K562 (cell line): ENCODE results near the gene IPPK. TPM values are rescaled to one million over a fixed set of nuclear protein-coding genes. Genes with fewer than 3 reads are reported as not detected.

ENCODE experiments used
- ATAC-seq: fragments of 200-7000 bp; cut with Tn5 transposase; 3 replicates; pipeline ENCODE4 v1.9.1; 2020; ENCODE audit warnings: moderate library complexity
- BruUV-seq: library from RNA; stranded (reverse); fragments of 400-500 nt; replicated peaks from 2 replicates; lab custom pipeline; 2021; lab: Mats Ljungman, UMichigan
- CTCF ChIA-PET: fragments of 300-600 bp; formaldehyde crosslinking; extraction: SDS; loops from one replicate; lab custom pipeline; 2021; ENCODE audit warnings: low intra/inter-chr PET ratio; lab: Yijun Ruan, JAX
- POLR2A ChIA-PET: fragments of 300-600, 350-650 bp; sonication (Branson Sonifier 250); formaldehyde crosslinking; extraction: SDS; loops from one replicate; lab custom pipeline; 2021; ENCODE audit warnings: antibody characterized with exemption, inconsistent platforms; lab: Yijun Ruan, JAX
- DNase-seq, 4 experiments: peaks; one replicate each; pipeline versions ENCODE4 v3.0.0 to v3.0.0-alpha.2; 2011 to 2018; ENCODE audit warnings: low spot score in 3 of 4, mixed read lengths in 3 of 4; ENCODE audit errors: extremely low read depth in 1 of 4
- FAIRE-seq: peaks from 2 replicates; lab custom pipeline; 2011; peaks lifted over from hg19 to GRCh38; lab: Jason Lieb, UNC
- H2AFZ ChIP-seq: 2 replicates; pipeline ENCODE4 v1.6.0; 2011; ENCODE audit warnings: low read depth, low read length, control low read depth, inconsistent platforms
- H3K27ac ChIP-seq: fragments of 200-600 bp; 3 replicates; pipeline ENCODE4 v1.8.0; 2011; ENCODE audit warnings: low read depth, mild to moderate bottlenecking, control low read depth, inconsistent platforms, low read length, moderate library complexity, mixed read lengths; ENCODE audit errors: extremely low read depth
- H3K27me3 ChIP-seq, 2 experiments: fragments of 300-600 bp in 1 of 2; 2 replicates in 1 of 2; 3 replicates in 1 of 2; pipeline versions ENCODE4 v1.6.0 to v1.8.0; 2011; ENCODE audit warnings: inconsistent platforms in 2 of 2, low read length in 2 of 2, mild to moderate bottlenecking in 1 of 2, mixed read lengths in 1 of 2, moderate library complexity in 1 of 2; ENCODE audit not compliant: control insufficient read depth in 2 of 2, insufficient read depth in 2 of 2
- H3K36me3 ChIP-seq: fragments of 300-600 bp; 3 replicates; pipeline ENCODE4 v1.8.0; 2011; ENCODE audit warnings: mild to moderate bottlenecking, low read length, inconsistent platforms; ENCODE audit not compliant: control insufficient read depth, insufficient read depth
- H3K4me1 ChIP-seq, 2 experiments: fragments of 200-600 bp in 1 of 2; replicated peaks in 1 of 2; 2 replicates in 1 of 2; 3 replicates in 1 of 2; pipeline versions ENCODE4 v1.5.1 to v1.8.0; 2011; ENCODE audit warnings: inconsistent platforms in 2 of 2, low read length in 2 of 2, mild to moderate bottlenecking in 1 of 2, mixed read lengths in 1 of 2, moderate library complexity in 1 of 2; ENCODE audit not compliant: control insufficient read depth in 2 of 2, insufficient read depth in 2 of 2
- H3K4me2 ChIP-seq: 2 replicates; pipeline ENCODE4 v1.6.1; 2011; ENCODE audit warnings: low read length, control low read depth, inconsistent platforms, mixed read lengths; ENCODE audit not compliant: insufficient read depth
- H3K4me3 ChIP-seq: fragments of 200-600 bp; sonication (generic), shearing (Covaris generic); 2 replicates; pipeline ENCODE4 v1.5.1; 2016; ENCODE audit warnings: control low read depth, inconsistent platforms
- H3K79me2 ChIP-seq: fragments of 200-600 bp; 3 replicates; pipeline ENCODE4 v1.8.0; 2011; ENCODE audit warnings: low read length, inconsistent platforms; ENCODE audit not compliant: control insufficient read depth, insufficient read depth
- H3K9ac ChIP-seq, 2 experiments: 2 replicates each; pipeline versions ENCODE4 v1.6.0 to v1.6.1; 2011; ENCODE audit warnings: low read depth in 2 of 2, low read length in 2 of 2, control low read depth in 1 of 2, inconsistent platforms in 1 of 2, mild to moderate bottlenecking in 1 of 2, mixed read lengths in 1 of 2; ENCODE audit not compliant: insufficient read depth in 1 of 2
- H3K9me1 ChIP-seq: one replicate; pipeline ENCODE4 v1.6.0; 2011; ENCODE audit warnings: inconsistent platforms, mild to moderate bottlenecking, low read length, moderate library complexity; ENCODE audit not compliant: control insufficient read depth, insufficient read depth
- H3K9me3 ChIP-seq: replicated peaks from 2 replicates; pipeline ENCODE4 v1.5.1; 2011; ENCODE audit warnings: low read depth, low read length, inconsistent platforms; ENCODE audit not compliant: control insufficient read depth, insufficient read depth
- H4K20me1 ChIP-seq: replicated peaks from 2 replicates; pipeline ENCODE4 v1.6.1; 2011; ENCODE audit warnings: low read length, inconsistent platforms, mixed read lengths; ENCODE audit not compliant: control insufficient read depth, insufficient read depth
- BMI1 ChIP-seq: fragments of 150-350 bp; IDR thresholded peaks from 2 replicates; pipeline ENCODE4 v1.6.1; 2014; ENCODE audit warnings: low read length
- CTCF ChIP-seq, 3 experiments: IDR thresholded peaks in 2 of 3; conservative IDR thresholded peaks in 1 of 3; 2 replicates each; pipeline ENCODE4 v1.5.1; 2011 to 2012; ENCODE audit warnings: low read length in 3 of 3, mild to moderate bottlenecking in 3 of 3, control low read depth in 2 of 3, improper control_type of control experiment in 1 of 3, inconsistent platforms in 1 of 3, low read depth in 1 of 3, mixed read lengths in 1 of 3, moderate library complexity in 1 of 3; ENCODE audit not compliant: insufficient read depth in 2 of 3
- DMBX1 ChIP-seq: fragments of 250-450 bp; sonication (Bioruptor Pico); IDR thresholded peaks from 2 replicates; pipeline ENCODE4 v1.8.0; 2022; ENCODE audit warnings: inconsistent platforms, mild to moderate bottlenecking, moderate library complexity, borderline replicate concordance
- HSF4 ChIP-seq: fragments of 250-450 bp; sonication (Bioruptor Pico); IDR thresholded peaks from 2 replicates; pipeline ENCODE4 v2.1.2; 2022; ENCODE audit warnings: mild to moderate bottlenecking, moderate library complexity, borderline replicate concordance
- NFYB ChIP-seq: IDR thresholded peaks from 2 replicates; pipeline ENCODE4 v1.6.1; 2011; ENCODE audit warnings: mild to moderate bottlenecking, moderate library complexity; ENCODE audit not compliant: insufficient read length; ENCODE audit errors: extremely low read depth
- NR0B1 ChIP-seq: fragments of 450-650 bp; IDR thresholded peaks from one replicate; pipeline ENCODE4 v1.6.1; 2018; ENCODE audit warnings: mild to moderate bottlenecking, moderate library complexity; ENCODE audit not compliant: partially characterized antibody
- PHF20 ChIP-seq: fragments of 450-650 bp; IDR thresholded peaks from 2 replicates; pipeline ENCODE4 v1.6.1; 2018; ENCODE audit not compliant: partially characterized antibody
- THAP12 ChIP-seq: fragments of 250-450 bp; sonication (Bioruptor Pico); IDR thresholded peaks from 2 replicates; pipeline ENCODE4 v1.9.0; 2021; ENCODE audit warnings: mild to moderate bottlenecking, inconsistent platforms
- WGBS: fragments of 100-300 bp; shearing (Covaris generic); methylation state at CpG from one replicate; pipeline ENCODE4 v1.1.6; 2016; ENCODE audit warnings: low coverage, mixed read lengths; ENCODE audit not compliant: insufficient coverage; ENCODE audit errors: missing lambda C conversion rate; 5-methylcytosine and 5-hydroxymethylcytosine counted together
- in situ Hi-C: fragments of 300-500 bp; cut with MboI; formaldehyde crosslinking; loops from 4 replicates; pipeline ENCODE4 v1.15.0; 2018; ENCODE audit warnings: inconsistent platforms, mixed read lengths
- intact Hi-C: fragments of 100-400 bp; cut with micrococcal nuclease; formaldehyde crosslinking; loops from 2 replicates; pipeline ENCODE4 v1.14.2; 2022
- polyA plus RNA-seq, 8 experiments: library from polyadenylated mRNA; depleted of rRNA in 4 of 8; stranded (reverse) in 5 of 8; unstranded in 3 of 8; fragments of >200 nt; fragmentation: Nextera tagmentation in 2 of 8; fragmentation: Illumina TruSeq in 1 of 8; extraction: Ambion mirVana in 2 of 8; extraction: Trizol in 1 of 8; gene quantifications; 2 replicates each; pipeline versions ENCODE4 v1.2.1 to v1.2.3, GENCODE V29; 2011 to 2014; ENCODE audit warnings: inconsistent platforms in 1 of 8, missing spikeins in 1 of 8
- total RNA-seq, 7 experiments: library from RNA; depleted of rRNA in 6 of 7; stranded (reverse); fragments of >200 nt in 6 of 7; fragmentation: Illumina TruSeq in 2 of 7; extraction: Trizol in 2 of 7; gene quantifications; 2 replicates each; pipeline versions ENCODE4 v1.2.1 to v1.2.3, GENCODE V29; 2011 to 2021; ENCODE audit warnings: low replicate concordance in 1 of 7

Gene IPPK
- total and polyA plus RNA-seq, 9 of the 15 experiments (the other 6 are each of a cell fraction or from before 2014, with no cell fraction given), result 3.1 to 22.2 (median 11.2) TPM

GRCh38 chr9:92711844-92712243 lies 41.9 kb upstream of the IPPK start:
- H3K4me3 ChIP-seq, result no peak overlapping the region
- no peak for FAIRE-seq

More at GRCh38 chr9:92711844-92712243, 41.9 kb upstream of the IPPK start:
- ChIA-PET CTCF (no interaction called here), POLR2A (no interaction called here)
- Histone ChIP-seq H3K9me3 (no peaks in the 10 kb centered on the region), H3K4me2 (no peak overlapping the region), H4K20me1 (peaks cover 15% of the 10 kb centered on the region), H2AFZ (no peak overlapping the region), H3K27me3 (no peaks in the 10 kb centered on the region), H3K9ac (no peak overlapping the region), H3K36me3 (peaks cover 64% of the 10 kb centered on the region; the same call in 2 of the 3 replicates), H3K4me1 (peaks cover 8 to 13% of the 10 kb centered on the region in 2 experiments), H3K9me1 (no peaks in the 10 kb centered on the region), H3K79me2 (no peaks in the 10 kb centered on the region; the same call in 2 of the 3 replicates), H3K27ac (no peak overlapping the region)
- 91% methylated on average over 6 of the region's 6 CpGs for WGBS
- in situ Hi-C loops (loop anchor here (10.0 kb wide), 1 partner anchor 73 kb away; no protein-coding TSS in a partner anchor), intact Hi-C loops (no loop called here)
- ATAC-seq, result no peak
- TF ChIP-seq THAP12 (CRISPR knock-in tag) (no peak), PHF20 (no peak), HSF4 (CRISPR knock-in tag) (no peak), NFYB (no peak), CTCF (IDR thresholded peaks at IDR 0.05 in 2 of 3, conservative IDR thresholded peaks at IDR 0.05 in 1 of 3; ENCODE audit: insufficient read depth in 2 of 3, low read depth in 1 of 3, low read length in 3 of 3) (no peak), NR0B1 (no peak), BMI1 (no peak), DMBX1 (CRISPR knock-in tag) (no peak)
- peak in 1 of 4 experiments; percentile 3 for DNase-seq
- BruUV-seq, result no TSS peak
